GM21528 (cell line): ENCODE measurements around the gene LMBRD1.
A peak's percentile ranks its signal among the peaks of the same experiment; 100 is the strongest.
"Not testable (repeated sequence)": the region's sequence is repeated elsewhere in the genome, so short reads cannot be mapped to it uniquely, and the experiment has no call there.

Experiments used
- ATAC-seq: cut with Tn5 transposase; IDR thresholded peaks from one replicate; pipeline ENCODE4 v1.9.1; 2021; ENCODE audit warnings: mild to moderate bottlenecking, moderate library complexity; ENCODE audit not compliant: unreplicated experiment, low FRiP score

Gene LMBRD1

DNA sequence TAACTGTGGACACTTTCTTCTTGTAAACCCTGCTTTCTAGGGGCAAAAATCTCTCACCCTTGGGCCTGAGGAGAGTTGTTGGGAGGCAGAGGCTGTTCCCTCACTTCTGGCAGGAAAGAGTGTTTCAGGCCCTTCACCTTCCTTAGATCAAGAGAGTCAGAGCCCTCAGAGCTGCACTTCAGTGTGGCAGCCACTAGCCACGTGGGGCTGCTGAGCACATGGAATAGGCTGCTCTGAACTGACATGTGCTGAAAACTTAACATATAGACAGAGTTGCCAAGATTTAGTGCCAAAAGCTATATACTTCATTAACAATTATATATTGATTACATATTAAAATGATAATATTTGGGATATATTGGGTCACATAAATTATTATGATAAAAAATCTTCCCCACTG, 4.4 kb upstream of the LMBRD1 start:
- no peak for ATAC-seq

DNA sequence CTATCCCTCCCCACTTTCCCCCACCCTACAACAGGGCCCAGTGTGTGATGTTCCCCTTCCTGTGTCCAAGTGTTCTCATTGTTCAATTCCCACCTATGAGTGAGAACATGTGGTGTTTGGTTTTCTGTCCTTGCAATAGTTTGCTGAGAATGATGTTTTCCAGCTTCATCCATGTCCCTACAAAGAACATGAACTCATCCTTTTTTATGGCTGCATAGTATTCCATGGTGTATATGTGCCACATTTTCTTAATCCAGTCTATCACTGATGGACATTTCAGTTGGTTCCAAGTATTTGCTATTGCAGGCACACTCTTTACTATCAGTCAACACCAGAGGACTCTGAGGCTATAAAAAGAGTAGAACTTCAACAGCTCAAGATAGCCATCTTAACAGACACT, 2.0 kb upstream of the LMBRD1 start:
- not testable (repeated sequence) for ATAC-seq

DNA sequence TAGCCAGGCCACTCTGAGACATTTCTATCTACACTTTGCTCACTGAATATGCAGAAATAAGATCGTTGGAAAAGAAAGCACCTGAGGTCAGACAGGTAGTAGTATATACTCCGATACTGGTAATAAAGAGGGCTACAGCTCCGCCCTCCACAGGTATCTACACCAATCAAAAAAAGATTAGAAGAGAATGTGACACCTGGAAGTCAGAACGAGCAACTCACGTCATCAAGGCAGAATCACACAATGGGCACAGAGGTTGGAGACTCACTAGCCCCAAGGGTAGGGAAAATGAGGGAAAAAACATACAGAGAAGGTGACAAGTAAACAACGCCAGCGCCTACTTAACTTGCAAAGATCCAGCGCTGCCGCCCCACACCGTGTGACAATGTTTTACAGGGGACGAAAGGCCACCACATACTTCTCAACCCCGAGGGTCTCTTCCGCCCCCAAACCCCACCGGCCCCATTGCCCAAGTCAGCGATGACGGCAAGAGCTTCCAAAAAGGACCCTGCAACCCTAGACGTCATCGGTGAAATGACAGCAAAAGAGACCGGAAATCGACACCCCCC, 653 bp downstream of the LMBRD1 start:
- peak; percentile 40 for ATAC-seq

DNA sequence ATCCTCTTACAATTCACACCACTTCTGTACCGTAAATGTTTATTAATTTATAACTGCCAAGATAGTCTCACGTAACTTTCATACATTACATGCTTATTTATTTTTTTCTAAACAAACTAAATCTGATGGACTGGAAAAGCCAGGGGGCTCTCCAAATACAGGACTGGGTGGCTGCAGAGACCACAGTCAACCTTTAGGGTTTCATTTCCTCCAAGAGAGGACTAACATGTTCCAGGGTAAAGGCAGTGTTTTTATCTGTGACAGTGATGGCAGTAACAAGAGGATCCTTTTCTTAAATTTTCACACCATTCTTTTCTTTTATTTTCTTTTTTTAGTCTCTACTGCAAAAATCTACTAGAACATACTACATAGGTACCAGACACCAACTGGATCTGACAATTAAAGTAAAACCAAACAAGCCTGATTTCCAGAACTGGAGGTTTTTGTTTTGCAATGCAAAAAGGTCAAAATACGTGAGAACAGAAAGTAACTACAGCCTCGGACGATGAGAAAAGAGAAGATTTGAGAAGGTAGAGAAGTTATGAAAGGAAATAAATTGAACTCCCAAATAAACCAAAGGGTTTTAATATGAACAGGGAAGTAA, 1.2 kb downstream of the LMBRD1 start:
- ATAC-seq = peak; percentile 50

DNA sequence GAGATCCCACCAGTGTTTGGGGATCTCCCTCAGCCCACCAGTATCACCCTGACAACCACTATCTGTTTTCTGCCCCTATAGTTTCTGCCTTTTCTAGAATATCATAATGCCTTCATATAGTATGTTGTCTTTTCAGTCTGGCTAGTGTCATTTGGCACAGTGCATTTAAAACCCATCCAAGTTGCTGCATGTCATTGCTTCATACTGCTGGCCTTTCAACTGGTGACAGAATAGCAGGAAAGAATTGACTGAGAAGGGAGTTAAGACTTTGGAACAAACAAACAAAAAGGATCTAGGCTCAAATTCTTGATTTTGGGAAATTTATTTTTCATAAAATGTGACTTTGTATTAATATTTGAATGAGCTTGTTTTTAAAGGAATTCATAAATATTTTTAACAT, 4.5 kb downstream of the LMBRD1 start:
- ATAC-seq = no peak

DNA sequence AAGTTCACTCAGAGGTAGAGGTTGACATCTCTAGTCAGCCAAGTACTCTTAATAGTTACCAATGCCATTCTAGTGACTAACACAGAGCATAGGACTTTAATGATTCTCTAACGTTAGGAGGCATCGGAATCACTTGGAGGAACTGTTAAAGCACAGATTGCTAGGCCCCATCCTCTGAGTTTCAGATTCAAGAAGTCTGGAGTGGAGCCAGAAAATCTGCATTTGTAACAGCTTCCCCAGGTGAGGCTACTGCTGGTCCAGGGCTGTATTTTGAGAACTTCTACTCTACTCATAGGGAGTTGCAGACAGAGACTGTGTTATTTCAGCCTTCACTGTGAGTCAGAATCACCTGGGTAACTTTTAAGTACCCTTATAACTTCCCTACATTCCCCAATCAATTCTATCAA, 5.7 kb downstream of the LMBRD1 start:
- ATAC-seq = no peak

DNA sequence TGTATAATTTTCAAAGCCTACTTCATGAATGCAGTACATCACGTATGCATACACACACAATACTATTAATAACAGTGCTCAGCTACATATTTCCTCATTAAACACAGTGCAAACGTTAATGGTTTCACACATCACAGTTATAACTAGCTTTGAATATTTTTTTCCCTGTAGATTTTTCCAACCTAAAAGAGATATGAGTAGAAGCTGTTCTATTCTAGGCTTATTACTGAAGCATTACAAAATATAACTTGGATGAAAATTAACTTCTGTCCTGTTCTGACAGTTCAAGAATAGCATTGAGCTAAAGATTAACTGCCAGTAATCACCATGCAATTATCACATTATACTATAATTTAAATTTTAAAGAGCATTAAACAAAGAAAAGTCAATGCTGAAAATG, 6.2 kb downstream of the LMBRD1 start:
- ATAC-seq = no peak

DNA sequence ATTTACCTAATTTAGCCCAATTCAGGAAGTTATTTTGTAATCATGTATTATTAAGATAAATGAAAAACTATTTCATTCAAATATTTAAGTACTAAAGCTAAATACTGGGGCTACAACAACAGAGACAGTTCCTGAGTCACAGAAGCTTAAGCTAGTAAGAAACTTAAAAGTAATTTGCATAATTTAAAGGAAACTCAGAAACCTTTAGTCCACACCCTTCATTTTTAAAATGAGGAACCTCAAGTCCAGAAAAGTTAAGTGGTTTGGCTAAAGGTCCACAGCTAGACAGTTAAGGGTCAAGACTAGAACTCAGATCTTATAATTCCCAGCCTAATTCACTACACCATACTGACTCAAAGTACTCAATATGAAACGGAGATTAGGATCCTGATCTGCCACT, 7.2 kb downstream of the LMBRD1 start:
- ATAC-seq = no peak

DNA sequence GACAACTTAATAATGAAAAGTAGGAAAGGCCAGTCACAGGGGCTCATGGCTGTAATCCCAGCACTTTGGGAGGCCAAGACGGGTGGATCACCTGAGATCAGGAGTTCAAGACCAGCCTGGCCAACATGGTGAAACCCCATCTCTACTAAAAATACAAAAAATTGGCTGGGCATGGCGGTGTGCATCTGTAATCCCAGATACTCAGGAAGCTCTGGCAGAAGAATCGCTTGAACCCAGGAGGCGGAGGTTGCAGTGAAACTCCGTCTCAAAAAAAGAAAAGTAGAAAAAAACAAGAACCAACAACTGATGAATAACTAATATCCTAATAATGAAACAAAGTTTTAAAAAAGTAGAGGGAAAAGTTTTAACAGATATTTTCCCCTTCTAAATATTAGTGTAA, 9.4 kb downstream of the LMBRD1 start:
- not testable (repeated sequence) for ATAC-seq

DNA sequence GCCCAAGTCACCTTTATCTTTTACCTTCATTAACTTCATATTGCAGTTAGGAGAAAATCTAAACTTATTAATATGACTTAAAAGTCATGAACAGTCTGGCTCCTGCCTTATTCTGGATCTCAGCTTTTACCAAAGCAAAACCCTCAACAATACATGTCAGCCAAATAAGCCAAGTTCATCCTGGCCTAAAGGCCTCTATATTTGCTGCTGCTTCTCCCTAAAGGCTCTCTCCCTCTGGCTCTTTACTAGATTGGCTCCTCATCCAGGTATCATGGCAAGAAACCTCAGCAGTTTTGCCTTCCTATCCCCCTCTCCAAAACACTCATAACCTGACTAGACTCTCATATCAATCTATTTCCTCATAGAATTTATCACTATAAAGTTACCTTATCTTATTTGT, 11.1 kb downstream of the LMBRD1 start:
- ATAC-seq = no peak

DNA sequence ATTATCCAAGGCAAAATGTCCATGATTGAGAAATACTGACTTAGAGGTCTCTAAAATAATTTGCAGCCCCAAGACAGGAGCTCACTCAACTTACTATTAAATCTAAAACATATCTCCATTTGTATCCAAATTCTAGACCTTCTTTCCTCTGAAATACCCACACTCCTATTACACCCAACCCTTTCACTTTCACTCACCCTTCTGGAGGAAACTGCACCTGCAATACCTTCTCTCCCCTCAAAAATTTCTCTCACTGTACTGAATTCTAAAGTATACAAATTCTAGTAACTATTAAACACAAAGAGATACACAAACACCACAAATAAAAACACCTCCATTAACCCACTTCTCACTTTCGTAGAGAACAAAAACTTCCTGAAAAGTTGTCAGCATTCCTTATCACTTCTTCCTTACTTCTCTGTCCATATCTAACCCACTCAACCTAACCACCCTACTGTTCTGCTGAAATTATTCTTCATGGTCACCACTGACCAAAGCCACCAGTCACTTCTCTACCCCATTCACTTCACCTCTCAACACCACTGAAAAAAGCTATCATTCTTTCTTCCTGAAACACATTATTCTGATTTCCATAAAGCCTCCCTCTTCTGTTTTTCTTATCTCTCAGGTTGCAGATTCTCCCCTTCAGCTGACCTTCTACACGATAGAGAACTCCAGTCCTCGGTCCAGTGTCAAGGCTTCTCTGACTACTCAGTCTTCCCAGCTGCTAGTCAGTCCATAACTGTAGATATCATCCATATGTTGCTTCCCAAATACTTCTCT, 12.0 kb downstream of the LMBRD1 start:
- peak; percentile 74 for ATAC-seq

DNA sequence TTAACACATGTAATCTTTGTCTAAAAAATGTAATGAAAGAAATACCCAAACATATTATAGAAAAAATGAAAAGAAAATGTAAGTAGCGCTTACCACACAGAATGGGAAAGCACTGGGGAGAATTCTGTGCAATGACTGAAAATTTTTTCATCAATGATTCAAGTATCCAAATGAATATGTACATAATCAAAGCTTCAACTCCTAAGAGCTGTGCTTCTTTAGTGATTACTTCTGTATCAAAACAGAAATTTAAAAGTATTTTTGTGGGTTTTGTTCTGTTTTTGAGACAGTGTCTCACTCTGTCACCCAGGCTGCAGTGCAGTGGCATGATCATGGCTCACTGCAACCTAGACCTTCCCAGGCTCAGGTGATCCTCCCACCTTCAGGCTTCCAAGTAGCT, 13.7 kb downstream of the LMBRD1 start:
- no peak for ATAC-seq

DNA sequence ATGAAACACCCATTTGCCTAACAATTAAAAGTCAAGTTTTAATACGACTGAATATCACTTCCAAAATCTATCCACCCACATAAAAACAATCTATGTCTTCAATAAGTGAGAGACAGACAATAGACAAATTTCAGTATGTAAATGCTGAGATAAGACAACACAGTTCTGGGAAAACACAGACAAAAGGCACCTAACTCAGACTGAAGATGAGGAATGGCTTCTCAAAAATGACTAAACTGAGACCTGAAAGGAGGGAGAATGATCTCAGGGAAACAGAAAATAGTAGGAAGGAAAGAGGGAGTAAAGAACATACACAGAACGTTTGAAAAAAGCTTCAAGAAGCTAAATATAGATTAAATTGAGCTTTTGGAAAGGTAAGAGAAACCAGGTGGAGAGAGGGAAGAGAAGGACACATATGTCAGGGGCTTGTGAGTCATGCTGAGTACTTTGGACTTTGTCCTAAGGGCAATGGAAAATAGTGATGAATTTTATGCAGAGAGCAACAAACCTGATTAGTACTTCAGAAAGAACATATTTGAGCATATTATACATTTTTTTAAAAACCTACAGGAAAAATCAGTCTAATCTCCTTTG, 16.1 kb downstream of the LMBRD1 start:
- no peak for ATAC-seq

DNA sequence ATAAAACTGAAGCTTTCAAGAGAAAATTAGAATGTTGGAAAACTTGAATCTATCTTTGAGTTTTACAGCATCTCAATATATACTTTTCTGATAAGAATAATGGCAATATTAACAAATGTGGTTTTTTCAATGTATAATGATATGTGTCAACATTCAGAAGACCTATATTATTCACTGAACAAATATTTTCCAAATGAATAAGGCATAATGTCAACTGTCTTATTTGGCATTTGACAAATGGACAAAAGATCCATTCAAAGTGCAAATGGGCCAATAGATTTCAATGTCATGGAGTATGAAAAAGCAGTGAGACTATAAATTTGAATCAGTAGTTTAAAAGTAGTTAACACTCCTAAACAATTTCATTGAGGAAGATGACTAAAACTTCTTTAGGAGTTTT, 20.9 kb downstream of the LMBRD1 start:
- ATAC-seq = no peak

DNA sequence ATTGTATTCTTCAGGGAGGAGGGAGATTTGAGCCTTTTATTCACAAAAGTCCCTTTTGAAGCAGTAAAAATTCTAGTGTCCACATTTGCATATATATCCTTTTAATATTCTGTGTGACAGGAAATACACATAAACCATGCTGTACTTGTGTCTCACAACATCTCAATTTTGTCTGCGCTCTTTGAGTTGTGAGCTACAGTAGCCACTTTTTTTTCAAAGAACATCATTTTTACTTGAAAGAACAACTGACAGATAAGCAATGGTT, 21.3 kb downstream of the LMBRD1 start:
- no peak for ATAC-seq

DNA sequence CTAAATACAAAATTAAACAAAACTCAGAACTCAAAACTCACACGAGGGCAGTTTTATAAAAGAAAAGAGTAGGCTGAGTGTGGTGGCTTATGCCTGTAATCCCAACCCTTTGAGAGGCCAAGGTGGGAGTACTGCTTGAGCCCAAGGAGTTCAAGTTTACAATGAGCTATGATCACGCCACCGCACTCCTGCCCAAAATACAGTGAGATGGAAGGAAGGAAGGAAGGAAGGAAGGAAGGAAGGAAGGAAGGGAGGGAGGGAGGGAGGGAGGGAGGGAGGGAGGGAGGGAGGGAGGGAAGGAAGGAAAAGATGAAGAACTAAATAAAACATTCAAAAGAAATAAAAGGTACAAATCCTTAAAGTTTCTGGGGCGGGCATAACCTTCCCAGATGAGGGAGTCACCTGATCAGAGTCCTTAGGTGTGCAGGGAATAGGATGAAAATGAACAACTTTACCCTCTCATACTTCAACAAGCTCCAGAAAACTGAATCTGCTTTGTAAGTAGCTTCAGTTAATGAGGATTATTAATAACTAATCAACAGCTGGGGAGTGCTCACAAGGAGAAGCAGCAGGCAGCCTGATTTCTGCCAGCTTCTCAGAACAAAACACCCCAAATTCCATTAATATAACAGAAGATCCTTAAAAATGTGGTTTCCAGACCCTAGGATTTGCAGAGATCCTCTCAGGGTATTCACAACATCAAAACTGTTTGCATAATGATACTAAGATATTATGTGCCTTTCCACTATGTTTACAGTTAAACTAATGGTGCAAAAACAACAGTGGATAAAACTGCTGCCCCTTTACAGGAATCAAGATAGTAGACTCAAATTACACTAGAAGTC, 21.8 kb downstream of the LMBRD1 start:
- no peak for ATAC-seq

DNA sequence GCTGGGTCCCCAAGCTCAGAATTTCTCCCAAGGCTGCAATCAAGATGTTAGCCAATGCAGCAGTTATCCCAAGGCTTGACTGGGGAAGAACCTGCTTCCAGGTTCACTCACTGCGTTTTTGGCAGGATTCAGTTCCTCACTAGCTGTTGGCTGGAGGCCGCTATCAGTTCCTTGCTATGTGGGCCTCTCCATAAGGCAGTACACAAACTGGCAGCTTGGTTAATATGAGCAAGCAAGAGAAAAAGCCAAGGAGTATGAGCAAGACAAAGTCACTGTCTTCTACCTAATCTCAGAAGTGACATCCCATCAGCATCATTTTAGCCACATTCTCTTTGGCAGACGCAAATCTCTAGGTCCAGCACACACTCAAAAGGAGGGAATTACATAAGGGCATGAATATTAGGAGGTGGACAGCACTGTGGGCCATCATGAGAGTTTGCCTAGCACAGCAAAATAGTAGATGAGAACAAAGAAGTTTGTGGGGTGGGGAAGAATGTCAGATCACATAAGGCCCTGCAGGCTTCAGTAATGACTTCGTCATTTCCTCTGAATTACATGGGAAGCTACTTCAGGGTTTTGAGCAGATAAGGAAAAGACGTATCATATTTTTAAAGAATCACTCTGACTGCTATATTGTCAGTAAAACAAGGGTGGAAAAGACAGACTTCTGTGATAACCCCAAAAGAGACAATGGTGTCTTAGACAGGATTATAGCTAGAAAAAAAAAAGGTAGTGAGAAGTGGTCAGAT, 25.5 kb downstream of the LMBRD1 start:
- ATAC-seq = no peak

DNA sequence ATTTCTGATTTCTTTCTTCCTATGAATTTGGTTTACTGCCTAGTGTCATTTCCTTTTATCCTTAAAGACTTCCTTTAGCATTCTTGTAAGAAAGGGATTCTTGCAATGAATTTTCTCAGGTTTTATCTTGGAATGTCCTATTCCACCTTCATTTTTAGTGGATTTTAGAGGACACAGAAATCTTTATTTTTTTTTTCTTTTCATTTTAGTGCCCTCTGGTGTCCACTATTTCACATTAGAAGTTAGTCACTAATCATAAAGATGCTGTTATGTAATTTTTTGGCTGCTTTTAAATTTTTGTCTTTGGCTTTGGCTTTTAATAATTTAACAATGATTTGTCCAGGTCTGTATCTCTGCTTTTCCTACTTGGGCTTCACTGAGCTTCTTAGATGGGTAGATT, 28.1 kb downstream of the LMBRD1 start:
- ATAC-seq = no peak

DNA sequence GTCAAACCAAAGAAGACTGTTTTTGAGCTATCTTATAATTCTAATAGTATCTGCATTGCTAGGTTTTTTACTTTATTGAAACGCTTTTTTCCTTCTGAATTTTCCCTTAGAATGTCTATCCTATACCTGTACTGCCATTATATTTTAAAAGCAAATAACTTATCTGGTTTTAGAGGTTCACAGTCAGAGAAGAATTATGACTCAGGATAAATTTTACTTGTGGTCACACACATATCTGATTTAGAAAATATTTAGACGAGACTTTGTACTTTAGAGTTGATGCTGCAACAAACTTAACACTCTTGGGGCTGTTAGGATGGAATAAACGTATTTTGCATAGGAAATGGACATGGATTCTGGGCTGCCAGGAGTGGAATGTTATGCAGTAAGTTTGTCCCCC, 33.0 kb downstream of the LMBRD1 start:
- ATAC-seq = no peak

DNA sequence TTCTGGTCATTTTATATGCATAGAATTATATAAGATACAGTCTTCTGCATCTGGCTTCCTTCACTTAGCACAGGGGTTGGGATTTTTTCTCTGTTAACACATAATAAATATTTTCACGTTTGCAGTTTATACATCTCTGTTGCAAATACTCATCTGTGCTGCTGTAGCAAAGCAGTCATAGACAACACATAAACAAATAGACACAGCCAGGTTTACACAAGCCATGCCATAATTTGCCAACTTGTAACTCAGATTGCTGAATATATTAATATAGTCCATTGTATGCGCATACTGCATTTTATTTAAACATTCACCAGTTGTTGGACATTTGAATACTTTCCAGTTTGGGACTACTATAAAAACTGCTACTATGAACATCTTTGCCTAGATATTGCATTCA, 35.0 kb downstream of the LMBRD1 start:
- no peak for ATAC-seq
